Neuronal stem cell (in vitro differentiated cells): ENCODE measurements around the gene CD247.

ENCODE experiments used
- DNase-seq: peaks from one replicate; pipeline ENCODE4 v3.0.0-alpha.2; 2013; ENCODE audit warnings: low spot score
- H2AFZ ChIP-seq: one replicate; pipeline ENCODE4 v1.6.1; 2013; ENCODE audit warnings: mild to moderate bottlenecking, low read length, inconsistent platforms
- H2AK5ac ChIP-seq: 2 replicates; pipeline ENCODE4 v1.6.1; 2013; ENCODE audit warnings: low read depth, mild to moderate bottlenecking, inconsistent platforms, low read length, moderate library complexity, mixed read lengths
- H2BK120ac ChIP-seq: 2 replicates; pipeline ENCODE4 v1.6.1; 2013; ENCODE audit warnings: low read depth, mild to moderate bottlenecking, inconsistent platforms, low read length, moderate library complexity, mixed read lengths
- H2BK12ac ChIP-seq: one replicate; pipeline ENCODE4 v1.6.1; 2013; ENCODE audit warnings: low read length, inconsistent platforms
- H2BK15ac ChIP-seq: 2 replicates; pipeline ENCODE4 v1.6.1; 2013; ENCODE audit warnings: mild to moderate bottlenecking, low read length, inconsistent platforms, mixed read lengths
- H2BK5ac ChIP-seq: one replicate; pipeline ENCODE4 v1.6.1; 2013; ENCODE audit warnings: inconsistent platforms, mild to moderate bottlenecking, low read length, moderate library complexity
- H3K14ac ChIP-seq: one replicate; pipeline ENCODE4 v1.6.1; 2013; ENCODE audit warnings: low read length, inconsistent platforms
- H3K18ac ChIP-seq: 2 replicates; pipeline ENCODE4 v1.6.1; 2013; ENCODE audit warnings: low read length, inconsistent platforms
- H3K23ac ChIP-seq: 2 replicates; pipeline ENCODE4 v1.6.1; 2013; ENCODE audit warnings: low read depth, mild to moderate bottlenecking, mixed read lengths, low read length, inconsistent platforms; ENCODE audit not compliant: poor library complexity
- H3K27ac ChIP-seq: replicated peaks from 3 replicates; pipeline ENCODE4 v1.5.1; 2013; ENCODE audit warnings: low read length, inconsistent platforms
- H3K27me3 ChIP-seq, 3 experiments: 2 replicates each; pipeline ENCODE4 v1.6.1; 2013; ENCODE audit warnings: low read length in 3 of 3, mild to moderate bottlenecking in 2 of 3, inconsistent platforms in 1 of 3, low read depth in 1 of 3, mixed read lengths in 1 of 3, moderate library complexity in 1 of 3; ENCODE audit not compliant: control insufficient read depth in 3 of 3, insufficient read depth in 3 of 3
- H3K36me3 ChIP-seq, 2 donors: replicated peaks in 1 of 2; 2 replicates each; pipeline ENCODE4 v1.6.1; 2013; ENCODE audit warnings: low read length in 2 of 2; ENCODE audit not compliant: control insufficient read depth in 2 of 2, insufficient read depth in 2 of 2
- H3K4ac ChIP-seq: 2 replicates; pipeline ENCODE4 v1.6.1; 2013; ENCODE audit warnings: inconsistent platforms, mild to moderate bottlenecking, low read length, moderate library complexity
- H3K4me1 ChIP-seq, 2 donors: 1 replicate in 1 of 2; 2 replicates in 1 of 2; pipeline ENCODE4 v1.6.1; 2013; ENCODE audit warnings: low read length in 2 of 2, low read depth in 1 of 2; ENCODE audit not compliant: control insufficient read depth in 2 of 2, insufficient read depth in 1 of 2
- H3K4me2 ChIP-seq: one replicate; pipeline ENCODE4 v1.6.1; 2013; ENCODE audit warnings: mild to moderate bottlenecking, low read length, inconsistent platforms; ENCODE audit not compliant: insufficient read depth, poor library complexity, severe bottlenecking
- H3K4me3 ChIP-seq, 2 donors: 2 replicates each; pipeline ENCODE4 v1.5.1; 2013; ENCODE audit warnings: low read length in 2 of 2, mild to moderate bottlenecking in 2 of 2, inconsistent platforms in 1 of 2, moderate library complexity in 1 of 2
- H3K79me1 ChIP-seq: one replicate; pipeline ENCODE4 v1.6.1; 2013; ENCODE audit warnings: low read depth, mild to moderate bottlenecking, inconsistent platforms, low read length, moderate library complexity
- H3K9ac ChIP-seq: one replicate; pipeline ENCODE4 v1.6.1; 2013; ENCODE audit warnings: mild to moderate bottlenecking, low read depth, low read length, inconsistent platforms; ENCODE audit not compliant: poor library complexity
- H3K9me3 ChIP-seq, 2 donors: replicated peaks in 1 of 2; 2 replicates each; pipeline versions ENCODE3 to v1.6.1; 2013; ENCODE audit warnings: low read length in 2 of 2, mild to moderate bottlenecking in 2 of 2, inconsistent platforms in 1 of 2, low read depth in 1 of 2, mixed read lengths in 1 of 2, moderate library complexity in 1 of 2; ENCODE audit not compliant: control insufficient read depth in 2 of 2, insufficient read depth in 1 of 2
- H4K8ac ChIP-seq: one replicate; pipeline ENCODE4 v1.6.1; 2013; ENCODE audit warnings: low read depth, mild to moderate bottlenecking, inconsistent platforms, low read length, moderate library complexity
- H4K91ac ChIP-seq: one replicate; pipeline ENCODE4 v1.6.1; 2013; ENCODE audit warnings: low read length, low read depth, mild to moderate bottlenecking, inconsistent platforms; ENCODE audit not compliant: poor library complexity
- WGBS, 2 donors: extraction: QIAGEN DNeasy Blood & Tissue Kit; methylation state at CpG; one replicate each; pipeline ENCODE4 v1.1.7; 2013; ENCODE audit warnings: missing lambda C conversion rate in 2 of 2, mixed read lengths in 1 of 2; ENCODE audit not compliant: insufficient read length in 2 of 2, insufficient replicate concordance in 1 of 2; ENCODE audit errors: extremely low coverage in 2 of 2; 5-methylcytosine and 5-hydroxymethylcytosine counted together

CD247 gene

DNA sequence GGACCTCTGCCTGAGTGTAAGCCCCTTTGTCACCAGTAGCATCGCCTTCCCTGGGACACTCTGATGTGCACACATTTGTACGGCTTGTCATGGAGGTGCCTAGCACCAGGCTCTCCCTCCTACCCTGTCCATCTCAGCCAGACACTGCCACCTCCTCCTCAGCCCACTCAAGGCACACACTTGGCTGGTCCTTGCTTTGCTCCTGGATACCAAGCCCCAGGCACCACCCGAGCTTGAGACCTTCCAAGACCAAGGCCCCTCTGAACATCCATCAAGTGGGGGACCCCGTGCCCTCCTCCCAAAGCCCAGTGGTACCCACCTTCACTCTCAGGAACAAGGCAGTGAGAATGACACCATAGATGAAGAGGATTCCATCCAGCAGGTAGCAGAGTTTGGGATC lies 78.0 kb downstream of the CD247 start:
- no peak overlapping the region for H3K23ac ChIP-seq
- H2AK5ac ChIP-seq, result peak overlapping the region; percentile 3
- no peak overlapping the region for H2BK120ac ChIP-seq
- H3K9ac ChIP-seq, result no peak overlapping the region
- no peak overlapping the region for H3K4me3 ChIP-seq
- peak overlapping the region; percentile 33 for H2BK12ac ChIP-seq
- peaks cover 5 to 12% of the 10 kb centered on the region in 2 donors for H3K9me3 ChIP-seq
- no peak overlapping the region for H3K4me2 ChIP-seq
- no peaks in the 10 kb centered on the region for H3K36me3 ChIP-seq
- no peak overlapping the region for H3K14ac ChIP-seq
- no peak overlapping the region for H4K8ac ChIP-seq
- no peak overlapping the region for H3K27ac ChIP-seq
- H3K27me3 ChIP-seq, result peaks cover 0 to 5% (median 0%) of the 10 kb centered on the region in 3 experiments
- H3K18ac ChIP-seq, result no peak overlapping the region
- H4K91ac ChIP-seq, result peak overlapping the region; percentile 56
- no peak for DNase-seq
- no peak overlapping the region for H2AFZ ChIP-seq
- WGBS, 2 donors, result no CpG with 5 or more reads among the region's 4 CpGs
- peaks cover 3% of the 10 kb centered on the region in 2 donors for H3K4me1 ChIP-seq
- peak overlapping the region; percentile 28 for H2BK15ac ChIP-seq
- no peak overlapping the region for H3K4ac ChIP-seq
- no peaks in the 10 kb centered on the region for H3K79me1 ChIP-seq
- no peak overlapping the region for H2BK5ac ChIP-seq

GRCh38 chr1:167439301-167439988 lies 78.9 kb downstream of the CD247 start:
- Histone ChIP-seq H2AFZ (peak overlapping the region; percentile 89), H4K8ac (no peak overlapping the region), H2BK12ac (no peak overlapping the region), H3K27me3 (peaks cover 0 to 5% (median 0%) of the 10 kb centered on the region in 3 experiments), H3K9me3 (peaks cover 6 to 14% of the 10 kb centered on the region in 2 donors), H2AK5ac (no peak overlapping the region), H4K91ac (no peak overlapping the region), H3K79me1 (no peaks in the 10 kb centered on the region), H3K18ac (peak overlapping the region; percentile 91), H3K4me3 (peak overlapping the region; percentile 32 to 75), H3K9ac (peak overlapping the region; percentile 47), H3K14ac (no peak overlapping the region), H3K27ac (no peak overlapping the region), H3K23ac (no peak overlapping the region), H2BK120ac (peak overlapping the region; percentile 53), H3K4ac (no peak overlapping the region), H3K36me3 (no peaks in the 10 kb centered on the region), H3K4me2 (peak overlapping the region; percentile 82), H2BK5ac (no peak overlapping the region), H2BK15ac (no peak overlapping the region), H3K4me1 (peaks cover 3% of the 10 kb centered on the region in 2 donors)
- DNase-seq, result peak; percentile 60
- WGBS, 2 donors, result no CpG with 5 or more reads among the region's 49 CpGs

DNA sequence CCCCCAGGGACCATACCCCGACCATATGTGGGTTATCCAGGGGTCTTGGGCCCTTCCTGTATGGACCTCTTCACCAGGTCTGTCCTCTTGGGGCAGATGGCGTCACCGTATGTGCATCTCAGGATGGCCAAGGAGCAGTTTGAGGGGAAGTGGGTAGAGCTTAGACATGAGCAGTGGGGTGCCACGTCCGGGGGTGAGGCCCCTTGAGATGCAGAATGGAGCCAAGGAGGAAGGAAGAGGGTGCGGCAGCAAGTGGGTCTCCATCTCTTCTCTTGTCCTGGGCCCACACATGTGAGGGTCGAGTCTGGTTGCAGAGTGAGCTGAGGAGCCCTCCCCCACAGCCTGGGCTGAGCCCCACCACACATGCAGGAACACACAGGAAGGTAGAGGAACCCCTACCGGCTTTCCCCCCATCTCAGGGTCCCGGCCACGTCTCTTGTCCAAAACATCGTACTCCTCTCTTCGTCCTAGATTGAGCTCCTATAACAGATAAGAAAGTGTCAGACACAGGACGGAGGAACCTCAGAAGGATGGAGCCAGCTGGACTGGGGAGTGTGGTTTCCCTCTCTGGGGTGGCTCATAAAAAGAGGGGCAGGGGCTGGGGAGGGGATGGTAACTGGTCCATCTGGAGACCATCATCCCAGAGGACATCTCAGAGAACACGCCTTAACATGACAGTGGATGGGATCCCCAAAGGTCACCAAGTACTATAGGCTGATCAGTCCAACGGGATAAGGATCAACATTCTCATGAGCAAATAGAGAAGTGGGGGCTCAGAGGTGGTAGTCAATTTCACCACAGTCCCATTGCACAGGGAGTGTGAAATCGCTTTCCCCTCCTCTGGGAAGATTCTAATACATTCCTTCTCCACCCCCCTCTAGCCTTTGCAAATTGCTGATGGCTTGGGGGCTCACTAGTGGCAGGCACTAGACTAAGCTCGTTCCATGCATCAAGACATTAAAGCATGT lies 79.9 kb downstream of the CD247 start:
- H2AFZ ChIP-seq, result peak overlapping the region; percentile 89
- H3K27ac ChIP-seq, result no peak overlapping the region
- H4K91ac ChIP-seq, result no peak overlapping the region
- peaks cover 0 to 5% (median 0%) of the 10 kb centered on the region in 3 experiments for H3K27me3 ChIP-seq
- no CpG with 5 or more reads among the region's 17 CpGs for WGBS, 2 donors
- H3K4me3 ChIP-seq, result peak overlapping the region in 1 of 2 donors; percentile 36
- H2BK15ac ChIP-seq, result peak overlapping the region; percentile 78
- H3K9ac ChIP-seq, result no peak overlapping the region
- no peaks in the 10 kb centered on the region for H3K36me3 ChIP-seq
- peaks cover 6 to 14% of the 10 kb centered on the region in 2 donors for H3K9me3 ChIP-seq
- no peaks in the 10 kb centered on the region for H3K79me1 ChIP-seq
- H3K18ac ChIP-seq, result peak overlapping the region; percentile 35
- H3K4me1 ChIP-seq, result peaks cover 3% of the 10 kb centered on the region in 2 donors
- no peak overlapping the region for H3K14ac ChIP-seq
- H4K8ac ChIP-seq, result no peak overlapping the region
- H3K23ac ChIP-seq, result no peak overlapping the region
- H2BK12ac ChIP-seq, result no peak overlapping the region
- H3K4me2 ChIP-seq, result peak overlapping the region; percentile 82
- DNase-seq, result no peak
- H2BK5ac ChIP-seq, result no peak overlapping the region
- no peak overlapping the region for H2BK120ac ChIP-seq
- no peak overlapping the region for H3K4ac ChIP-seq
- peak overlapping the region; percentile 45 for H2AK5ac ChIP-seq

DNA sequence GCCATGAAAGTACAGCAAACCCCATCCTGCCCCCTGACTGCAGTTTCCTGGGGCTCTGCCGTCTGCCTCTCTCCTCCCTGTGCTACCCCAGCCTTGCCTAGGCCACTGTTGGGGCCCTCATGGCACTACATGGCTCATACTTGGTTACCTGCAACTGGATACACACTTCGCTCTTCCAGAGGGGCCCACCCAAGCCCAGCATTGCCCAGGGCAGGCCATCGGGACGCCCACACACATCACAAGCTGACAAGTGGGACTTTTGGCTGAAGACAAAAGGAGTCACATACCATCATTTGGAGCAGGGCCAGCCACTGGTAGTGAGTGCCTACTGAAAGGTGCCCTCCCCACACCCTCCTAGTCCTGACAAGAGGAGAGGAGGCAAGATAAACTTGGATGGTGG lies 82.8 kb downstream of the CD247 start:
- Histone ChIP-seq H2AK5ac (peak overlapping the region; percentile 35), H3K14ac (peak overlapping the region; percentile 39), H3K36me3 (no peaks in the 10 kb centered on the region), H3K27me3 (peaks cover 0 to 5% (median 0%) of the 10 kb centered on the region in 3 experiments), H3K9ac (no peak overlapping the region), H4K91ac (no peak overlapping the region), H3K23ac (no peak overlapping the region), H2BK5ac (no peak overlapping the region), H3K4me2 (no peak overlapping the region), H3K27ac (no peak overlapping the region), H3K79me1 (no peaks in the 10 kb centered on the region), H2BK12ac (no peak overlapping the region), H3K18ac (peak overlapping the region; percentile 39), H3K4me3 (peak overlapping the region in 1 of 2 donors; percentile 1), H2AFZ (no peak overlapping the region), H3K4ac (no peak overlapping the region), H3K4me1 (peaks cover 9 to 12% of the 10 kb centered on the region in 2 donors), H3K9me3 (peaks cover 6 to 14% of the 10 kb centered on the region in 2 donors), H2BK15ac (no peak overlapping the region), H2BK120ac (no peak overlapping the region), H4K8ac (no peak overlapping the region)
- no peak for DNase-seq
- WGBS, 2 donors, result no CpG with 5 or more reads among the region's 4 CpGs
